ENCODE measurements around the gene DCTN4.

- TF ChIP-seq EZH2 (IDR thresholded peaks at IDR 0.05) (no peak), POLR2AphosphoS5 (IDR thresholded peaks at IDR 0.05; ENCODE audit: borderline replicate concordance, low read depth, low read length) (no peak), FOXP2 (optimal IDR thresholded peaks at IDR 0.05; ENCODE audit: control extremely low read depth, extremely low read length, insufficient read depth) (no peak)
Observed at GRCh38 chr5:150757087-150757649, 1.6 kb downstream of the DCTN4 start.

All from SK-N-MC (cell line).